Mesodermal cell (in vitro differentiated cells): ENCODE data around the gene RHOC.
"Not testable (repeated sequence)": the region's sequence is repeated elsewhere in the genome, so short reads cannot be mapped to it uniquely, and the experiment has no call there.

Source experiments
- H3K27ac ChIP-seq: 2 replicates; pipeline ENCODE4 v1.7.0; 2013; ENCODE audit warnings: mild to moderate bottlenecking, low read depth, low read length, moderate library complexity; ENCODE audit not compliant: severe bottlenecking
- H3K36me3 ChIP-seq: 2 replicates; pipeline ENCODE4 v1.7.1; 2013; ENCODE audit warnings: mild to moderate bottlenecking, low read length, moderate library complexity; ENCODE audit not compliant: control insufficient read depth, insufficient read depth
- H3K4me1 ChIP-seq: one replicate; pipeline ENCODE4 v1.7.1; 2013; ENCODE audit warnings: mild to moderate bottlenecking, low read length; ENCODE audit not compliant: insufficient read depth, control insufficient read depth, poor library complexity, severe bottlenecking
- H3K4me3 ChIP-seq: 2 replicates; pipeline ENCODE4 v1.7.0; 2013; ENCODE audit warnings: low read length, control low read depth, mild to moderate bottlenecking; ENCODE audit not compliant: insufficient read depth, poor library complexity, severe bottlenecking; ENCODE audit errors: extremely low read depth
- H3K9me3 ChIP-seq: 2 replicates; pipeline ENCODE4 v1.7.1; 2013; ENCODE audit warnings: mild to moderate bottlenecking, low read length, moderate library complexity; ENCODE audit not compliant: control insufficient read depth
- WGBS, 2 experiments: methylation state at CpG; one replicate each; pipeline ENCODE4 v1.1.5; 2013; ENCODE audit warnings: missing lambda C conversion rate in 2 of 2; ENCODE audit not compliant: insufficient coverage in 2 of 2; 5-methylcytosine and 5-hydroxymethylcytosine counted together

RHOC gene

GRCh38 chr1:112728306-112728971 lies 21.5 kb upstream of the RHOC start:
- H3K27ac ChIP-seq, H3K36me3 ChIP-seq, H3K4me3 ChIP-seq, H3K9me3 ChIP-seq, H3K4me1 ChIP-seq: not testable (repeated sequence)
- WGBS, 2 experiments: 95 to 97% methylated on average over 14 to 16 of the region's 33 CpGs

DNA sequence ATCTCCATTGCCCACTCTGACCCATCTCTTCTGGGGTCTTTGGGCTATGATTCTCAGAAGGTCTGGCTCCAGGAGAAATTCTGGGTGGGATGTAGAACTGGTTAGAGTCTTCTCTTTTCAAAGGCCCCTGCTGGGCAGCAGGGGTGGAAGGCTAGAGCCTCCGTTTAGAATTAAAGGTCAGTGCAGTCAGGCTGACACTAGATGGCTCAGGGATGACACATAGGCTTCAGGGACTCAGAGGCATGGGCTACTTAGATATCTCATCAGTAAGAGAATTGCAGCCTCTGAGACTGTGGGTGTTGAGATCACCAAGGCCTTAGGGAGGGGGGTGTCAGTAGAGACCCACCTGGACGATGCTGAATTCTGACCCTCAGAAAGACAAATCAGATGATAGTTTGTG lies 20.8 kb upstream of the RHOC start:
- no peaks in the 10 kb centered on the region for H3K36me3 ChIP-seq
- H3K4me1 ChIP-seq: no peaks in the 10 kb centered on the region
- H3K27ac ChIP-seq: no peak overlapping the region
- H3K4me3 ChIP-seq: no peak overlapping the region
- 18 to 49% methylated on average over 1 to 2 of the region's 2 CpGs for WGBS, 2 experiments
- no peaks in the 10 kb centered on the region for H3K9me3 ChIP-seq

DNA sequence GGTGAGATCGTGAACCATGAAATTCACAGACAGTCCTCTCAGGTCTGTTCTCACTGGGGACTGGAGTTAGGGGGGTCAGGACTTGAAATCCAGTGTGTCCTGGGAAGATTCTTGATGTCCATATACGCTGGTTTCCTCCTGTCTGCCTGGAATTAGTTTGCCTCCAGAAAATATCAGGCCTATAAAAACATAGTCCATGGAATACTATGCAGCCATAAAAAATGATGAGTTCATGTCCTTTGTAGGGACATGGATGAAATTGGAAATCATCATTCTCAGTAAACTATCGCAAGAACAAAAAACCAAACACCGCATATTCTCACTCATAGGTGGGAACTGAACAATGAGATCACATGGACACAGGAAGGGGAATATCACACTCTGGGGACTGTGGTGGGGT lies 17.3 kb upstream of the RHOC start:
- H3K36me3 ChIP-seq: not testable (repeated sequence)
- WGBS, 2 experiments: 80 to 90% methylated on average over 1 to 2 of the region's 4 CpGs

DNA sequence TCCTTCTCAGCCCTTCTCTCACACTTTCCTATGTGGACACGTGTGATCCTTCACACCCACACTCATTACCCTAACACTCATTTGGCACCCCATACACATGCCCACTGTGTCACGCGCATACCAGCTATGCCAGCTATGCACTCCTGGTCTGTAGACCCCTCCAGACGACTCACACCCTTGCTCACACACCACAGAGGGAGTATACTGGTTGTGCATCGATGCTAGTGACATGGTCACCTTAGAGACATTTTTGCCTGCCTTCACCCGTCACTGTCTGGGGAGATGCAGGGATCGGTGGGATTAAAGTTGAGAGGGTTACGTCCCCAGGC lies 16.5 kb upstream of the RHOC start:
- Histone ChIP-seq H3K9me3 (no peaks in the 10 kb centered on the region), H3K36me3 (no peaks in the 10 kb centered on the region), H3K4me1 (peaks cover 9% of the 10 kb centered on the region), H3K4me3 (no peak overlapping the region), H3K27ac (no peak overlapping the region)
- 82 to 85% methylated on average over 5 to 8 of the region's 8 CpGs for WGBS, 2 experiments

More for the DNA sequence above, 17.3 kb upstream of the RHOC start:
- not testable (repeated sequence) for H3K4me1 ChIP-seq, H3K27ac ChIP-seq, H3K4me3 ChIP-seq, H3K9me3 ChIP-seq

GRCh38 chr1:112722601-112723510 lies 15.9 kb upstream of the RHOC start:
- H3K36me3 ChIP-seq: no peaks in the 10 kb centered on the region
- no peaks in the 10 kb centered on the region for H3K9me3 ChIP-seq
- WGBS, 2 experiments: 17 to 18% methylated on average over 27 to 29 of the region's 35 CpGs
- no peak overlapping the region for H3K4me3 ChIP-seq
- peaks cover 10% of the 10 kb centered on the region for H3K4me1 ChIP-seq
- no peak overlapping the region for H3K27ac ChIP-seq

DNA sequence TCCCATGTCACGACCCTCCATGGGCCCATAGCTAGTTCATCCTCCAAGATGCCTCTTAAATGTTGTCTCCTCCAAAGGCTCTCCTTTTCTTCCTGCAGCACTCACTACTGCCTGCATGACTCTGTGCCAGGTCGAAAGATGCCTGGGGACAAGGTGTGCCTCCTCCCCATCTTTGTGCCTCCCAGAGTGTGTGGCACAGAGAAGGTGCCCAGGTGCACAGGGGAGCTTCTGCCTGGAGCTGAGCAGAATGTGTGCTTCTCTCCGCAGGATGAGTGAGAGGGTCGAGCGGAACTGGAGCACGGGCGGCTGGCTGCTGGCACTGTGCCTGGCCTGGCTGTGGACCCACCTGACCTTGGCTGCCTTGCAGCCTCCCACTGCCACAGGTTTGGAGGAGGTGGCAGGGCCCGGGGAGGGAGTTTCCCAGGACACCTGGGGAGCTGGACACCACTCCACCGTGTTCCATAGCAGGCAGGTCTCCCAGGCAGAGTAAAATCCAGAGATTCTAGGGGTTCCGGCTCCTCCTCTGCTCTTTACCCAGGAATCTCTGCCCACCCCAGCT lies 15.1 kb upstream of the RHOC start:
- no peaks in the 10 kb centered on the region for H3K9me3 ChIP-seq
- WGBS, 2 experiments: 84% methylated on average over 8 to 9 of the region's 10 CpGs
- peaks cover 10% of the 10 kb centered on the region for H3K4me1 ChIP-seq
- no peaks in the 10 kb centered on the region for H3K36me3 ChIP-seq
- no peak overlapping the region for H3K27ac ChIP-seq
- no peak overlapping the region for H3K4me3 ChIP-seq

DNA sequence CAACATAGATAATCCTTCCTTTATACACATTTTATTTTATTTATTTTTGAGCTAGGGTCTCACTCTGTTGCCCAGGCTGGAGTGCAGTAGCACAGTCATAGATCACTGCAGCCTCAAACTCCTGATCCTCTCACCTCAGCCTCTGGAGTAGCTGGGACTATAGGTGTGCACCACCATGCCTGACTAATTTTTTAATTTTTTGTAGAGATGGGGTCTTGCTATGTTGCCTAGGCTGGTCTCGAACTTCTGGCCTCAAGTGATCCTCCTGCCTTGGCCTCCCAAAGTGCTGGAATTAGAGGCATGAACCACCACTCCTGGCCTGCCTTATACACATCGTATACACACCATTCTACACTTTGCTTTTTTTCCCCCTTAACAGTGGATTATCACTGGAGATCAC lies 14.4 kb upstream of the RHOC start:
- H3K36me3 ChIP-seq, H3K27ac ChIP-seq, H3K4me3 ChIP-seq, H3K9me3 ChIP-seq: not testable (repeated sequence)
- WGBS, 2 experiments: 92 to 100% methylated on average over 1 to 2 of the region's 2 CpGs
- H3K4me1 ChIP-seq: peaks cover 10% of the 10 kb centered on the region

DNA sequence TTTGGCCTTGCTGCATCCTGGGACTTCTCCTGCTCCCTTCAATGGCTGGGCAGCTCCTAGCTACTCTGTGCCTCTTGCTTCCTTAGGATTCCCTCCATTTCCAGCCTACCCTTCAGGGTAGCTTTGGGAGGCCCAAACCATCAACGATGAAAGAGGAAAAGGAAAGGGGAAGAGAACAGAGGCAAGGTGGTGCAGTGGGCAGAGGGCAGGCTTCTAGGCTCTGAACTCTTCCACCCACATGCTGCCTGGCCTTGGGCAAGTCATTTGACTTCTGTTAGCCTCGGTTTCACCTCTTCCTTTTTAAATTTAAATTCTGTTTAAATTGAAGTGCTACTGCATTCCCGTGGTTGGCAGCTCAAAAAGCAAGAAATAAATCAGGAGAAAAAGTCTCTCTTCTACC lies 13.9 kb upstream of the RHOC start:
- WGBS, 2 experiments: 80% methylated on average over 1 of the region's 3 CpGs; no CpG with 5 or more reads in 1 of the 2 experiments
- Histone ChIP-seq H3K36me3 (no peaks in the 10 kb centered on the region), H3K4me1 (peaks cover 14% of the 10 kb centered on the region), H3K9me3 (no peaks in the 10 kb centered on the region), H3K4me3 (no peak overlapping the region), H3K27ac (no peak overlapping the region)

- WGBS, 2 experiments: no CpG with 5 or more reads among the region's 2 CpGs
- Histone ChIP-seq H3K36me3 (no peaks in the 10 kb centered on the region), H3K4me3 (no peak overlapping the region), H3K4me1 (peaks cover 15% of the 10 kb centered on the region), H3K27ac (no peak overlapping the region), H3K9me3 (no peaks in the 10 kb centered on the region)
Observed at GRCh38 chr1:112719706-112720105, 12.8 kb upstream of the RHOC start.

DNA sequence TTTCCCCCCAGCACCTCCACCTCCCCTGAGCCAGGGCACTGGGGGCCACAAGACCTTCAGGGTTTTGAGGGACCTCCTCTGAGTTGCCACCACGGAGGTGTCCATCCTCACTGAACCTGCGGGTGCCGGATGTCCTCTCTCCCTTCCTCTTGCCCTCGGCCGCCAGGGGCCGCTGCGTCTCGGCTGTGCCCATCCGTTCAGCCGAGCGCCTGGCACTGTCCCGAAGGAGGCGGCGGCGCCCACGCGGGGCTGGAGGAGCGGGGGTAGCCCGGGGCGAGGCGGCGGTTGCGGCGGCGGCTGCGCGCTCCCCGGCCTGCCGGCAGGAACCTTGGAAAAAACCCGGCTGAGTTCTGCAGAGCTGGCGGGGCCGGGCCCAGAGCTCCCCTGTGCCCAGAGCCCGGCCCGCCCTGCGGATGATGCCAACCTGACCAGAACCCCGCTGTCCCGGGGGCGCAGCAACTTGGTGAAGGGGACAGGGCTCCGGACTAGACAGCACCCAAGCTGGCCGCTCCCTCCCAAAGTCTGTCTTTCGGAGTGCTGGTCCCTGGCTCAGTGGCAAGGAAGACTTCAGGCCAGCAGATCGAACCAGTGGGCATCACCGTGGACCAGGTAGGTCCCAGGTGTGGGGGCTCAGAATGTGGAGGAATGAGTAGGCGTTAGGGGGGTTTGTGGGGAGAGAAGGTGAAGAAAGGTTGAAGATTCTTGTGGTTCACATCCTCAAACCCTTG lies 11.9 kb upstream of the RHOC start:
- Histone ChIP-seq H3K27ac (no peak overlapping the region), H3K9me3 (no peaks in the 10 kb centered on the region), H3K4me3 (no peak overlapping the region), H3K4me1 (peaks cover 15% of the 10 kb centered on the region), H3K36me3 (no peaks in the 10 kb centered on the region)
- WGBS, 2 experiments: 35 to 44% methylated on average over 31 to 44 of the region's 44 CpGs
